ENCODE results near the gene LENG1. TPM values are rescaled to one million over a fixed set of nuclear protein-coding genes. Genes with fewer than 3 reads are reported as not detected.

LENG1 gene
- total RNA-seq, 2 experiments from 2014 or later, result 3.3 to 4.0 TPM

- Mint-ChIP-seq H3K9me3 (no peaks in the 10 kb centered on the region), H3K4me3 (no peak overlapping the region)
Measured at GRCh38 chr19:54107876-54108490, 51.5 kb downstream of the LENG1 start.

GRCh38 chr19:54106716-54107115 is 52.8 kb downstream of the LENG1 start:
- no peak for TF ChIP-seq CTCF (IDR thresholded peaks at IDR 0.05)
- no peak overlapping the region for H3K4me3 Mint-ChIP-seq

More at GRCh38 chr19:54107876-54108490, 51.5 kb downstream of the LENG1 start:
- DNase-seq, result no peak
- CTCF ChIA-PET, result no interaction called here
- POLR2A ChIA-PET, result no interaction called here
- intact Hi-C loops (cut with micrococcal nuclease), result no loop called here
- Mint-ChIP-seq H3K36me3 (ENCODE audit: low read depth) (peaks cover 35% of the 10 kb centered on the region), H3K27ac (no peak overlapping the region), H3K27me3 (no peaks in the 10 kb centered on the region), H3K4me1 (ENCODE audit: low read depth) (peaks cover 17% of the 10 kb centered on the region)
- ATAC-seq, result no peak
- no peak for TF ChIP-seq CTCF (IDR thresholded peaks at IDR 0.05)

GRCh38 chr19:54105796-54106195 is 53.7 kb downstream of the LENG1 start:
- Mint-ChIP-seq H3K4me1 (ENCODE audit: low read depth) (peaks cover 21% of the 10 kb centered on the region), H3K36me3 (ENCODE audit: low read depth) (peaks cover 34% of the 10 kb centered on the region), H3K27ac (no peak overlapping the region), H3K9me3 (no peaks in the 10 kb centered on the region), H3K27me3 (no peaks in the 10 kb centered on the region), H3K4me3 (no peak overlapping the region)
- ATAC-seq (no peak), DNase-seq (no peak)
- intact Hi-C loops (cut with micrococcal nuclease), result no loop called here
- ChIA-PET POLR2A (interaction anchor here (4.6 kb wide), 1 partner anchor 9 kb away, joined by 42 read pairs; the partner anchor contains the start of genes PRPF31 and TFPT), CTCF (no interaction called here)
- no peak for TF ChIP-seq CTCF (IDR thresholded peaks at IDR 0.05)

More at GRCh38 chr19:54106716-54107115, 52.8 kb downstream of the LENG1 start:
- Mint-ChIP-seq H3K4me1 (ENCODE audit: low read depth) (peaks cover 21% of the 10 kb centered on the region), H3K27ac (no peak overlapping the region), H3K27me3 (no peaks in the 10 kb centered on the region), H3K36me3 (ENCODE audit: low read depth) (peaks cover 37% of the 10 kb centered on the region), H3K9me3 (no peaks in the 10 kb centered on the region)
- ChIA-PET CTCF (no interaction called here), POLR2A (interaction anchor here (1.0 kb wide), 1 partner anchor 9 kb away, joined by 3 read pairs; the partner anchor contains the start of genes PRPF31 and TFPT)
- no peak for DNase-seq
- ATAC-seq, result no peak
- intact Hi-C loops (cut with micrococcal nuclease), result no loop called here

Other genes starting within 250 kb of the LENG1 start
- not detected for gene CACNG8, start 196.8 kb downstream of the LENG1 start, total RNA-seq
- not detected for gene CACNG6, start 168.1 kb downstream of the LENG1 start, total RNA-seq
- not detected for gene VSTM1, start 95.8 kb downstream of the LENG1 start, total RNA-seq
- gene TARM1, start 78.4 kb downstream of the LENG1 start, total RNA-seq, result not detected
- gene OSCAR, start 58.9 kb downstream of the LENG1 start, total RNA-seq, result under 1 TPM; 0.68 to 0.76 TPM
- gene NDUFA3, start 56.9 kb downstream of the LENG1 start, total RNA-seq, result 10 to 100 TPM; 94.8 to 96.7 TPM
- gene TFPT, start 44.1 kb downstream of the LENG1 start, total RNA-seq, result 10 to 100 TPM; 27.7 to 28.1 TPM
- gene PRPF31, start 44.0 kb downstream of the LENG1 start, total RNA-seq, result 10 to 100 TPM; 81.1 to 85.2 TPM
- 10 to 100 TPM; 48.8 to 50.7 TPM for gene CNOT3, start 22.0 kb downstream of the LENG1 start, total RNA-seq
- under 1 TPM in 1 of 2 experiments, not detected in 1; 0.54 TPM for gene TMC4, start 13.4 kb upstream of the LENG1 start, total RNA-seq
- gene MBOAT7, start 29.9 kb upstream of the LENG1 start, total RNA-seq, result 10 to 100 TPM; 53.8 to 55.4 TPM
- gene TSEN34, start 31.6 kb upstream of the LENG1 start, total RNA-seq, result 10 to 100 TPM; 12.5 TPM
- 1,000 to 10,000 TPM; 1,921 to 1,931 TPM for gene RPS9, start 41.1 kb upstream of the LENG1 start, total RNA-seq
- gene LILRB3, start 63.3 kb upstream of the LENG1 start, total RNA-seq, result not detected
- not detected for gene LILRA6, start 83.1 kb upstream of the LENG1 start, total RNA-seq
- gene LILRB5, start 97.6 kb upstream of the LENG1 start, total RNA-seq, result not detected
- gene LILRB2, start 121.4 kb upstream of the LENG1 start, total RNA-seq, result not detected
- not detected for gene LILRA5, start 153.4 kb upstream of the LENG1 start, total RNA-seq
- not detected for gene LILRA4, start 179.4 kb upstream of the LENG1 start, total RNA-seq
- 10 to 100 TPM; 11.3 TPM for gene LAIR1, start 205.2 kb upstream of the LENG1 start, total RNA-seq